ENCODE measurements around the gene SLC66A2. TPM values are rescaled to one million over a fixed set of nuclear protein-coding genes. Genes with fewer than 3 reads are reported as not detected.

The SLC66A2 gene
- total RNA-seq, 4 donors from 2014 or later, result 41.4 to 310 (median 78.5) TPM

DNA sequence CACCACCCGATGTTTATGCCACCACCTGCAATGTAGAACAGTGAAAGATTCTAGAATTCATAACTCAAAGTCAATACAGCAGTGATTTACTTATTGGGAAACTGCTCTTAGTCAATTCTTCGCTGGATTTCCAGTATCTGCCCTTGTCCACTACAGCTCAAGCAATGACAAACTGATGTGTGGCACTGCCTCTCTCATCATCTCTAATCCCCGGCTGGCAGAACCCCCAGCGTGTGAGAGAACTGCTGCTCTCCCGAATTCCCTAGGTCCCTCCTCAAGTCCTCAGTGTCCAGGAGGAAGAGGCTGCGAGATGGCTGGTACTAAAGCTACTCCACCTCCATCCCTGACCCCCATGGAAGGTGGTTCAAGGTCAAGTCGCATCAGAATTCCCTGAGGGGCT is 35.3 kb upstream of the SLC66A2 start:
- TF ChIP-seq, protein P1, sequence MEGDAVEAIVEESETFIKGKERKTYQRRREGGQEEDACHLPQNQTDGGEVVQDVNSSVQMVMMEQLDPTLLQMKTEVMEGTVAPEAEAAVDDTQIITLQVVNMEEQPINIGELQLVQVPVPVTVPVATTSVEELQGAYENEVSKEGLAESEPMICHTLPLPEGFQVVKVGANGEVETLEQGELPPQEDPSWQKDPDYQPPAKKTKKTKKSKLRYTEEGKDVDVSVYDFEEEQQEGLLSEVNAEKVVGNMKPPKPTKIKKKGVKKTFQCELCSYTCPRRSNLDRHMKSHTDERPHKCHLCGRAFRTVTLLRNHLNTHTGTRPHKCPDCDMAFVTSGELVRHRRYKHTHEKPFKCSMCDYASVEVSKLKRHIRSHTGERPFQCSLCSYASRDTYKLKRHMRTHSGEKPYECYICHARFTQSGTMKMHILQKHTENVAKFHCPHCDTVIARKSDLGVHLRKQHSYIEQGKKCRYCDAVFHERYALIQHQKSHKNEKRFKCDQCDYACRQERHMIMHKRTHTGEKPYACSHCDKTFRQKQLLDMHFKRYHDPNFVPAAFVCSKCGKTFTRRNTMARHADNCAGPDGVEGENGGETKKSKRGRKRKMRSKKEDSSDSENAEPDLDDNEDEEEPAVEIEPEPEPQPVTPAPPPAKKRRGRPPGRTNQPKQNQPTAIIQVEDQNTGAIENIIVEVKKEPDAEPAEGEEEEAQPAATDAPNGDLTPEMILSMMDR (IDR thresholded peaks at IDR 0.05; ENCODE audit: low read depth), result no peak

DNA sequence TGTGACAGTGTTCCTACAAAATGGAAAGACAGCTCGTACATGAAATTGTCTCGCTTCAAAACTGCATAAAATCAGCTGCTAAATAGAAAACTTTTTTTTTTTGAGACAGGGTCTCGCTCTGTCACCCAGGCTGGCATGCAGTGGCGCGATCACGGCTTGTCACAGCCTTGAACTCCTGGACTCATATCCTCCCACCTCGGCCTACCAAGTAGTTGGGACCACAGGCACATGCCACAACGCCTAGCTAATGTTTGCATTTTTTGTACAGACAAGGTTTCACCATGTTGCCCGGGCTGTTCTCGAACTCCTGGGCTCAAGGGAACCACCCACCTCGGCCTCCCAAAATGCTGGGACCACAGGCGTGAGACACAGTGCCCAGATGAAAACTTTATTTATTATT is 33.7 kb upstream of the SLC66A2 start:
- TF ChIP-seq, protein P1 (IDR thresholded peaks at IDR 0.05; ENCODE audit: low read depth), result no peak

DNA sequence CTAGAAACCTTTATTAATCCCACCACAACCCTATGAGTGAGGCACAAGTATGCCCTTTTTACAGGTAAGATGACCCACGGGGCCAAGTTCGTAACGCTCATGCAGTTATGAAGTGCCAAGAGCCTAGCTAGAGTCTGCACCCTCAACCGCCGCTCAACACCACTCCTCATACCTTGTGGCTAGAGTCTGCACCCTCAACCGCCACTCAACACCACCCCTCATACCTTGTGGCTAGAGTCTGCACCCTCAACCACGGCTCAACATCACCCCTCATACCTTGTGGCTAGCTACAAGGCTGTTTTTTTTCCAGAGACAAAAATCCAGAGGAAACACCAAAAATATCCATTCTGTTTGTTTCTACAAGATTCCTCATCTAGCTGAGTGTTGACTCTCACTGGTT is 32.3 kb upstream of the SLC66A2 start:
- TF ChIP-seq, protein P1 (IDR thresholded peaks at IDR 0.05; ENCODE audit: low read depth), result no peak

GRCh38 chr18:79983253-79983652 is 31.8 kb upstream of the SLC66A2 start:
- TF ChIP-seq, protein P1 (IDR thresholded peaks at IDR 0.05; ENCODE audit: low read depth), result no peak

GRCh38 chr18:79982736-79983135 is 31.3 kb upstream of the SLC66A2 start:
- TF ChIP-seq, protein P1 (IDR thresholded peaks at IDR 0.05; ENCODE audit: low read depth), result no peak

GRCh38 chr18:79980585-79980984 is 29.1 kb upstream of the SLC66A2 start:
- TF ChIP-seq, protein P1 (IDR thresholded peaks at IDR 0.05; ENCODE audit: low read depth), result no peak

GRCh38 chr18:79979843-79980242 is 28.4 kb upstream of the SLC66A2 start:
- TF ChIP-seq, protein P1 (IDR thresholded peaks at IDR 0.05; ENCODE audit: low read depth), result no peak
